K562 treated with DMSO at 1 percent for 48 hours (cell line): Measurements from ENCODE around the gene CHST5. TPM values are rescaled to one million over a fixed set of nuclear protein-coding genes. Genes with fewer than 3 reads are reported as not detected.

Experiments
- total RNA-seq: library from RNA; unstranded; fragments of 300-600 nt; gene quantifications from 2 replicates; pipeline ENCODE4 v1.2.3, GENCODE V29; 2022; ENCODE audit warnings: low replicate concordance; ENCODE audit errors: extremely low read depth

The CHST5 gene
- not detected in 2 replicates for total RNA-seq

DNA sequence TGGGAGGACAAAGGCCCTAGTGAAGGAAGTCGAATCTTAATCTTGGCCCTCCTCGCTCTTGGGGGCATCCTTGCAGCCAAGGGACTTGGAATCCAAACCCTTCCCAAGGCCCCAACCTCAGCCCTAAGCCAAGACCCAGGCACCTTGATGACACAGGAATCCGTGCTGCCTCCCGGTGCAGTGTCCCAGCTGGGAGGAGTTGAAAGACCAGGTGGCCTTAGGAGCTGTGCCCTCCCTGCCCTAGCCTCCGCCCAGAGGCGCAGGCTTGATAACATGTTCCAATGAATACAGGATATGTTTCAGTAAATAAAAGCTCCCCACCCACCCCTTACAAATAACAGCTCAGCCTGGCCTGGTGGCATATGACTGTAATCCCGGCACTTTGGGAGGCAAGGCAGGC is at the start of gene CHST5:
TSS of gene CHST5 (minus strand) at position 208 of the 400 bp plus-strand sequence. CDS start 5,724 bp downstream, outside the sequence.

DNA sequence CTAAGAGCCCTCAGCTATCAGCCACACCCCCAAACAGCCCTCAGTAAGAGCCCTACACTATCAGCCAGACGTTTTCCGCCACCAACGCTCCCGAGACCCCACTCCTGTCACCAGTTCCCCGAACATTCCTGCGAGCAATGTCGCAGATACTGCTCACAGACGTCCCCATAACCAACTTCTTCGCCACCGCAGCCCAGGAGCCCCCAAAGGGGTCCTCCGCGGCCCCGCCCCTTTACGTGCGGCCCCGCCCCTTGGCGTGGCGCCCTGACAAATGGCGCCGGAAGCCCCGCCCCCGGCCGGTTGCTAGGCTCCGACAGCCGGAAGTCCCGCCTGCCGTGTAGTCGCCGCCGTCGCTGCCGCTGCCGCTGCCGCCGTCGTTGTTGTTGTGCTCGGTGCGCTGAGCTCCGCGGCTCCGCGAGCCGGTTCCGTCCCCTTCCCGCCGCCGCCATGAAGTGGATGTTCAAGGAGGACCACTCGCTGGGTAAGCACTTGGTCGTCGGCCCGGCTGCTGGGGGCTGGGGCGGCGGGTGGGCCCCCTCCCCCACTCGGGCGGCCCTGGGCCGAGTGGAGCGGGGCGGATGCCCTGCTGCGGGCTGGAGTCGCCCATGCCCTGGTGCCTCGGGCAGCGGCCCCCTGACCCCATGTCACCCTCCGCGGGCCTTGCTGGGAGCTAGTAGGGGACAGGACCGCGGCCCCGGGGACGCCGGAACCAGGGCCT is 30.3 kb upstream of the CHST5 start, which contains the start of gene GABARAPL2:
TSS of gene GABARAPL2 (plus strand) at position 340 of the 718 bp plus-strand sequence. CDS start at position 448, 108 bp downstream.

DNA sequence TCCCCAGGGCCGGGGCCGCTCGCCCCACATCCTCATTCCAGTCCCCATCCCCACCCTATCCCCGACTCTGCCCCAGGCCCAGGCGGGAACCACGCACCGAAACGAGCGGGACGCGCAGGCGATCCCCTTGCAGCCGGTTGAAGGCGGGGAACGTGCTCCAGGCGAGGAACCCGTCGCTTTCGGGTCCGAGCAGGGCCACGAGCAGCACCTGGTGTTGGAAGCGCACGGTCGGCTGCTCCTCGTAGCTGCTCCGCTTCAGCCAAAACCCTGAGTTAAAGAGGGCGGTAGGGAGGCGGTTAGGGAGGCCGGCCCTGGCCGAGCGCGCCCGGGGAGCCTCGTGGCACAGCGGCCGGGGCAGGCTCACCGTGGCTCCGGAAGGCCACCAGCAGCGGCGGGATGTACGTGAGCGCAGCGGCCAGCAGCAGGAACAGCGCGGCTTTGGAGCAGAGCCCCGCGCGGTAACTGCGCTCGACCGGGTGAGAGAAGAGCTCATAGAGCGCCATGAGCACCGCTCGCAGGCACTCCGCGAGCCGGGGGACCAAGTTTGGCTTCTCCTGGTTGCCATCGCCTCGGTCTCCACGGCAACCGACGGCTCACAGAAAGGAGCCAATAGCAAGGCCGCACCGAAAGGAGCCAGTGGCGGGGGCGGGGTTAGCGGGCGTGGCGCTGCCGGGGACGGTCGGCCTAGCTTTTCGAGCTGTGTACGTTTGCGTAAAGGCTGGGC is 20.0 kb upstream of the CHST5 start, which contains the start of gene TMEM231:
TSS of gene TMEM231 (minus strand) at position 546 of the 724 bp plus-strand sequence. CDS start at position 503, 43 bp downstream.

DNA sequence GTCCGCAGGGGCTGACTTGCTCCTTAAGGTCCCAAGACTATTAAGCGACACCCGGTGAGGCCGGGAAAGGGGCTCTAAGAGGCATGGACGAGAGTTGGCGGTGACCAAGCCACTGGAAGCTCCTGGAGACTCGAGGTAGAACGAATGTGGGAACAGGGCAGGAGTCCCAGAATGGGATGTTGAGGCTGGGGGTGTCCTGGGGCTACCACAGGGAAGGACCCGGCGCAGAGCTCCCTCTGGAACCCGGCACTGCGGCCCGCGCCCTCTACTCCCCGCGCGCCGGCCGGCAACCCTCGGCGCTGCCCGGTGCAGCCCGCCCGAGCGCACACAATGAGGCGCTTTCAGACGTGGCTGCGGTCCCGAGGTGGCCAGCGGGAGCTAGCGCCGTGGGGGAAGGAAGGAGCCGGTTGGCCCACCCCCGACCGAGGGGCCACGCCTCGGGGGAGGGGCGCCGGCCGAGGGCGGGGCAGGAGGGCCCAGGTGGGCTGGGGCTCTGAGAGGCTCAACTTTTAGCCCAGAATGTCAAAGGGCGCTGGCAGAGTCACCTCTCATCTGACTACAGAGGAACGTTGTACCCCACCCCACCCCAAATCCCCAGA is 40.7 kb downstream of the CHST5 start, which contains the start of gene CHST6:
TSS of gene CHST6 (minus strand) at position 366 of the 599 bp plus-strand sequence. CDS start 15,613 bp downstream, outside the sequence.

Other genes starting within 250 kb of the CHST5 start
- not detected in 2 replicates for gene CFDP1, start 102.6 kb downstream of the CHST5 start, total RNA-seq
- gene TMEM170A, start 71.4 kb downstream of the CHST5 start, total RNA-seq, result not detected in 2 replicates
- gene CHST6, start 40.7 kb downstream of the CHST5 start, total RNA-seq, result not detected in 2 replicates
- not detected in 2 replicates for gene TMEM231, start 20.1 kb upstream of the CHST5 start, total RNA-seq
- not detected in 2 replicates for gene GABARAPL2, start 30.3 kb upstream of the CHST5 start, total RNA-seq
- gene ADAT1, start 87.2 kb upstream of the CHST5 start, total RNA-seq, result not detected in 2 replicates
- gene KARS1, start 111.6 kb upstream of the CHST5 start, total RNA-seq, result not detected in 2 replicates
- not detected in 2 replicates for gene TERF2IP, start 111.7 kb upstream of the CHST5 start, total RNA-seq
- gene CPHXL2, start 140.9 kb upstream of the CHST5 start, total RNA-seq, result not detected in 2 replicates
- not detected in 2 replicates for gene DUXB, start 165.4 kb upstream of the CHST5 start, total RNA-seq
- not detected in 2 replicates for gene CPHXL, start 190.4 kb upstream of the CHST5 start, total RNA-seq